GM19438 (cell line): ENCODE data around the gene GPR61.

Experiments used
- ATAC-seq: cut with Tn5 transposase; IDR thresholded peaks from one replicate; pipeline ENCODE4 v1.9.1; 2021; ENCODE audit warnings: low read depth; ENCODE audit not compliant: unreplicated experiment

Gene GPR61

GRCh38 chr1:109532365-109533136 lies 7.1 kb upstream of the GPR61 start:
- peak; percentile 76 for ATAC-seq

- ATAC-seq: no peak
Measured at GRCh38 chr1:109534307-109534858, 5.3 kb upstream of the GPR61 start.

GRCh38 chr1:109535481-109535880 lies 4.2 kb upstream of the GPR61 start:
- no peak for ATAC-seq

- ATAC-seq: no peak
Measured at GRCh38 chr1:109535971-109536491, 3.6 kb upstream of the GPR61 start.

GRCh38 chr1:109537450-109538178 lies 2.1 kb upstream of the GPR61 start:
- ATAC-seq: no peak

GRCh38 chr1:109538827-109539555 lies 681 bp upstream of the GPR61 start:
- ATAC-seq: no peak

GRCh38 chr1:109541102-109541501 lies 1.4 kb downstream of the GPR61 start:
- ATAC-seq: no peak

- no peak for ATAC-seq
Measured at GRCh38 chr1:109542657-109543056, 3.0 kb downstream of the GPR61 start.

- ATAC-seq: no peak
Measured at GRCh38 chr1:109543283-109543987, 3.8 kb downstream of the GPR61 start.

GRCh38 chr1:109543988-109544735 lies 4.5 kb downstream of the GPR61 start:
- ATAC-seq: no peak

GRCh38 chr1:109546311-109547109 lies 6.8 kb downstream of the GPR61 start:
- no peak for ATAC-seq

- no peak for ATAC-seq
Measured at GRCh38 chr1:109547463-109548320, 8.0 kb downstream of the GPR61 start.

- ATAC-seq: peak; percentile 91
Measured at GRCh38 chr1:109548321-109549267, 8.9 kb downstream of the GPR61 start, which contains the start of gene GNAI3. TSS of gene GNAI3 (plus strand) at chr1:109548615. CDS start at chr1:109548721, 106 bp downstream.

GRCh38 chr1:109556563-109556962 lies 16.9 kb downstream of the GPR61 start:
- ATAC-seq: no peak

- no peak for ATAC-seq
Measured at GRCh38 chr1:109557520-109557919, 17.8 kb downstream of the GPR61 start.

- no peak for ATAC-seq
Measured at GRCh38 chr1:109559995-109560394, 20.3 kb downstream of the GPR61 start.
